H1 (cell line): Measurements from ENCODE around the gene CTNNA3. TPM values are rescaled to one million over a fixed set of nuclear protein-coding genes. Genes with fewer than 3 reads are reported as not detected.

ENCODE experiments used
- CTCF ChIA-PET: fragments of 300-600 bp; sonication (Branson Sonifier 250); formaldehyde crosslinking; loops from one replicate; lab custom pipeline; 2021; ENCODE audit not compliant: partially characterized antibody; lab: Charles Lee
- POLR2A ChIA-PET: fragments of 300-600 bp; sonication (Branson Sonifier 250); formaldehyde crosslinking; loops from one replicate; lab custom pipeline; 2021; ENCODE audit warnings: inconsistent platforms; ENCODE audit not compliant: partially characterized antibody; lab: Charles Lee
- DNase-seq, 2 experiments: peaks; one replicate each; pipeline versions ENCODE4 v3.0.0 to v3.0.0-alpha.2; 2010 to 2022; ENCODE audit warnings: low spot score in 2 of 2, low read depth in 1 of 2, mixed read lengths in 1 of 2
- FAIRE-seq: peaks from 2 replicates; lab custom pipeline; 2011; peaks lifted over from hg19 to GRCh38; lab: Jason Lieb, UNC
- H2AFZ ChIP-seq: 2 replicates; pipeline ENCODE4 v1.8.1; 2012; ENCODE audit warnings: low read length, inconsistent platforms
- H2AK5ac ChIP-seq: 2 replicates; pipeline ENCODE4 v1.6.1; 2013; ENCODE audit warnings: low read depth, low read length
- H2BK120ac ChIP-seq: replicated peaks from 2 replicates; pipeline ENCODE3; 2013; ENCODE audit warnings: low read depth, low read length, inconsistent platforms
- H2BK12ac ChIP-seq: 2 replicates; pipeline ENCODE4 v1.6.1; 2013; ENCODE audit warnings: low read depth, low read length
- H2BK15ac ChIP-seq: 2 replicates; pipeline ENCODE4 v1.6.1; 2013; ENCODE audit warnings: low read length
- H2BK20ac ChIP-seq: 2 replicates; pipeline ENCODE4 v1.6.1; 2013; ENCODE audit warnings: low read length
- H2BK5ac ChIP-seq: 2 replicates; pipeline ENCODE4 v1.6.1; 2013; ENCODE audit warnings: low read depth, low read length
- H3K14ac ChIP-seq: 2 replicates; pipeline ENCODE4 v1.6.1; 2013; ENCODE audit warnings: inconsistent platforms; ENCODE audit not compliant: insufficient read length
- H3K18ac ChIP-seq: 2 replicates; pipeline ENCODE4 v1.6.1; 2013; ENCODE audit warnings: low read length; ENCODE audit errors: extremely low read depth
- H3K23ac ChIP-seq: 2 replicates; pipeline ENCODE4 v1.6.1; 2013; ENCODE audit warnings: inconsistent platforms; ENCODE audit not compliant: insufficient read length
- H3K23me2 ChIP-seq: 2 replicates; pipeline ENCODE4 v1.6.1; 2013; ENCODE audit warnings: low read depth, low read length
- H3K27ac ChIP-seq: 2 replicates; pipeline ENCODE4 v1.6.1; 2011; ENCODE audit warnings: low read depth, low read length, inconsistent platforms
- H3K27me3 ChIP-seq, 4 experiments: replicated peaks in 1 of 4; 1 replicate in 1 of 4; 2 replicates in 3 of 4; pipeline versions ENCODE4 v1.6.1 to v1.8.1; 2011 to 2013; ENCODE audit warnings: low read length in 3 of 4, mild to moderate bottlenecking in 3 of 4, inconsistent platforms in 2 of 4, mixed read lengths in 2 of 4, moderate library complexity in 1 of 4; ENCODE audit not compliant: control insufficient read depth in 3 of 4, insufficient read depth in 3 of 4; ENCODE audit errors: extremely low read depth in 1 of 4
- H3K36me3 ChIP-seq, 4 experiments: 2 replicates each; pipeline versions ENCODE4 v1.6.1 to v1.8.1; 2011 to 2013; ENCODE audit warnings: mild to moderate bottlenecking in 4 of 4, low read length in 3 of 4, moderate library complexity in 2 of 4, control low read depth in 1 of 4, inconsistent platforms in 1 of 4; ENCODE audit not compliant: insufficient read depth in 4 of 4, control insufficient read depth in 2 of 4
- H3K4ac ChIP-seq: replicated peaks from 2 replicates; pipeline ENCODE3; 2013; ENCODE audit warnings: low read length, low read depth, mixed read lengths, inconsistent platforms; ENCODE audit not compliant: insufficient read length
- H3K4me1 ChIP-seq, 4 experiments: replicated peaks in 1 of 4; 1 replicate in 1 of 4; 2 replicates in 3 of 4; pipeline versions ENCODE4 v1.6.1 to v1.8.1; 2011 to 2013; ENCODE audit warnings: low read length in 3 of 4, inconsistent platforms in 2 of 4, mixed read lengths in 1 of 4; ENCODE audit not compliant: insufficient read depth in 4 of 4, control insufficient read depth in 3 of 4
- H3K4me2 ChIP-seq, 2 experiments: 2 replicates each; pipeline versions ENCODE4 v1.6.1 to v1.8.1; 2011 to 2013; ENCODE audit warnings: low read depth in 2 of 2, low read length in 2 of 2, control low read depth in 1 of 2, inconsistent platforms in 1 of 2, mild to moderate bottlenecking in 1 of 2; ENCODE audit not compliant: insufficient read depth in 1 of 2
- H3K4me3 ChIP-seq, 4 experiments: fragments of 200-600, 300-600 bp in 1 of 4; sonication (generic), shearing (Covaris generic), sonication (Bioruptor Twin) in 1 of 4; 2 replicates each; pipeline versions ENCODE4 v1.5.1 to v1.8.1; 2011 to 2016; ENCODE audit warnings: low read length in 4 of 4, low read depth in 3 of 4, control low read depth in 2 of 4, inconsistent platforms in 2 of 4, mild to moderate bottlenecking in 2 of 4, mixed read lengths in 1 of 4, moderate library complexity in 1 of 4; ENCODE audit not compliant: insufficient read depth in 2 of 4; ENCODE audit errors: extremely low read depth in 1 of 4
- H3K56ac ChIP-seq: replicated peaks from 2 replicates; pipeline ENCODE3; 2013; ENCODE audit warnings: low read depth, mild to moderate bottlenecking, mixed read lengths, low read length, inconsistent platforms; ENCODE audit not compliant: insufficient read length
- H3K79me1 ChIP-seq: 2 replicates; pipeline ENCODE4 v1.6.1; 2013; ENCODE audit warnings: low read depth, low read length, control low read depth
- H3K79me2 ChIP-seq, 2 experiments: 2 replicates each; pipeline versions ENCODE4 v1.6.1 to v1.8.1; 2012 to 2013; ENCODE audit warnings: low read length in 2 of 2, mild to moderate bottlenecking in 2 of 2, inconsistent platforms in 1 of 2; ENCODE audit not compliant: insufficient read depth in 2 of 2, control insufficient read depth in 1 of 2
- H3K9ac ChIP-seq, 4 experiments: replicated peaks in 1 of 4; 1 replicate in 1 of 4; 2 replicates in 3 of 4; pipeline versions ENCODE4 v1.6.1 to v1.8.1; 2011 to 2013; ENCODE audit warnings: low read depth in 3 of 4, low read length in 3 of 4, control low read depth in 2 of 4, mild to moderate bottlenecking in 2 of 4, moderate library complexity in 2 of 4, inconsistent platforms in 1 of 4; ENCODE audit errors: extremely low read depth in 1 of 4
- H3K9me3 ChIP-seq, 2 experiments: 2 replicates each; pipeline versions ENCODE4 v1.6.1 to v1.8.1; 2012 to 2013; ENCODE audit warnings: mild to moderate bottlenecking in 2 of 2, moderate library complexity in 2 of 2, control low read depth in 1 of 2, inconsistent platforms in 1 of 2, low read depth in 1 of 2, low read length in 1 of 2, mixed read lengths in 1 of 2; ENCODE audit not compliant: insufficient read depth in 2 of 2
- H4K20me1 ChIP-seq, 2 experiments: replicated peaks in 1 of 2; 2 replicates each; pipeline versions ENCODE3 to v1.8.1; 2011 to 2013; ENCODE audit warnings: inconsistent platforms in 2 of 2, low read length in 2 of 2, mild to moderate bottlenecking in 1 of 2; ENCODE audit not compliant: insufficient read depth in 2 of 2, control insufficient read depth in 1 of 2
- H4K5ac ChIP-seq: 2 replicates; pipeline ENCODE4 v1.6.1; 2013; ENCODE audit warnings: low read length, low read depth, mixed read lengths, inconsistent platforms; ENCODE audit not compliant: insufficient read length
- H4K8ac ChIP-seq: 2 replicates; pipeline ENCODE4 v1.8.0; 2013; ENCODE audit warnings: mild to moderate bottlenecking, moderate library complexity, low read length, inconsistent platforms; ENCODE audit not compliant: insufficient read depth; ENCODE audit errors: extremely low read depth
- H4K91ac ChIP-seq: replicated peaks from 2 replicates; pipeline ENCODE3; 2013; ENCODE audit warnings: low read length, mixed read lengths, inconsistent platforms; ENCODE audit not compliant: insufficient read length
- ASH2L ChIP-seq: fragments of 200-600, 300-600 bp; sonication (generic); IDR thresholded peaks from one replicate; pipeline ENCODE4 v1.7.1; 2017; ENCODE audit warnings: low read length
- BCL11A ChIP-seq, 2 experiments: IDR thresholded peaks; one replicate each; pipeline ENCODE4 v1.6.1; 2011; ENCODE audit warnings: low read depth in 2 of 2, low read length in 2 of 2, mild to moderate bottlenecking in 2 of 2
- CEBPB ChIP-seq: IDR thresholded peaks from 2 replicates; pipeline ENCODE4 v1.6.1; 2012; ENCODE audit warnings: low read depth, low read length
- EGR1 ChIP-seq: IDR thresholded peaks from 2 replicates; pipeline ENCODE4 v1.6.1; 2011; ENCODE audit warnings: low read depth, low read length, borderline replicate concordance
- HDAC2 ChIP-seq, 2 experiments: fragments of 300-600 bp in 1 of 2; sonication (generic) in 1 of 2; IDR thresholded peaks; 2 replicates each; pipeline ENCODE4 v1.6.1; 2011 to 2012; ENCODE audit warnings: low read depth in 2 of 2, low read length in 2 of 2, mild to moderate bottlenecking in 2 of 2, moderate library complexity in 2 of 2, borderline replicate concordance in 1 of 2, inconsistent platforms in 1 of 2
- JUN ChIP-seq: IDR thresholded peaks from 2 replicates; pipeline ENCODE4 v1.6.1; 2011; ENCODE audit warnings: low read depth, mild to moderate bottlenecking, improper control_type of control experiment, low read length
- JUND ChIP-seq: IDR thresholded peaks from 2 replicates; pipeline ENCODE4 v1.6.1; 2011; ENCODE audit warnings: mild to moderate bottlenecking, improper control_type of control experiment, low read length
- KDM4A ChIP-seq: IDR thresholded peaks from one replicate; pipeline ENCODE4 v1.7.1; 2012; ENCODE audit warnings: low read depth, mild to moderate bottlenecking, moderate library complexity, low read length, inconsistent platforms; ENCODE audit not compliant: severe bottlenecking
- PHF8 ChIP-seq: fragments of 200-600 bp; sonication (generic); conservative IDR thresholded peaks from 2 replicates; pipeline ENCODE4 v1.7.1; 2012; ENCODE audit warnings: low read depth, mild to moderate bottlenecking, inconsistent platforms, low read length, moderate library complexity
- POLR2AphosphoS5 ChIP-seq: IDR thresholded peaks from 2 replicates; pipeline ENCODE4 v1.6.1; 2011; ENCODE audit warnings: low read depth, low read length
- POU5F1 ChIP-seq: IDR thresholded peaks from 2 replicates; pipeline ENCODE4 v1.6.1; 2011; ENCODE audit warnings: low read depth, mild to moderate bottlenecking, low read length, moderate library complexity
- TAF7 ChIP-seq: optimal IDR thresholded peaks from 2 replicates; pipeline ENCODE3; 2011; ENCODE audit warnings: low read depth, mild to moderate bottlenecking, inconsistent platforms, low read length, moderate library complexity, borderline replicate concordance
- WGBS, 2 experiments: shearing (Covaris generic) in 1 of 2; methylation state at CpG; one replicate each; pipeline versions ENCODE4 v1.1.6 to v1.1.7; 2013 to 2015; ENCODE audit warnings: low lambda C conversion rate in 2 of 2, mixed read lengths in 2 of 2, inconsistent platforms in 1 of 2, low coverage in 1 of 2, missing lambda C conversion rate in 1 of 2; ENCODE audit not compliant: insufficient replicate concordance in 2 of 2, insufficient coverage in 1 of 2, insufficient read length in 1 of 2; ENCODE audit errors: extremely low coverage in 1 of 2, missing lambda C conversion rate in 1 of 2; 5-methylcytosine and 5-hydroxymethylcytosine counted together
- polyA plus RNA-seq, 7 experiments: library from polyadenylated mRNA; depleted of rRNA in 3 of 7; stranded (reverse) in 5 of 7; unstranded in 2 of 7; fragments of >200 nt in 5 of 7; fragments of 200-250 nt in 2 of 7; gene quantifications; 1 replicate in 5 of 7; 2 replicates in 1 of 7; 4 replicates in 1 of 7; pipeline versions ENCODE4 v1.2.1 to v1.2.3, GENCODE V29; 2011 to 2013; ENCODE audit warnings: missing spikeins in 2 of 7, mixed read lengths in 2 of 7
- total RNA-seq: library from RNA; stranded (reverse); fragmentation: NEBNext Ultra II Directional; extraction: Animal tissue kit (Norgen Biotek cat#: 25700); gene quantifications from 2 replicates; pipeline ENCODE4 v1.2.1, GENCODE V29; 2021
- TF ChIP-seq, protein P1 (sequence below), 3 experiments: IDR thresholded peaks; 1 replicate in 2 of 3; 2 replicates in 1 of 3; pipeline versions ENCODE4 v1.5.1 to v1.6.1; 2011; ENCODE audit warnings: low read length in 3 of 3, mild to moderate bottlenecking in 3 of 3, inconsistent platforms in 2 of 3, low read depth in 1 of 3, moderate library complexity in 1 of 3; ENCODE audit not compliant: insufficient read depth in 1 of 3; ENCODE audit errors: control extremely low read depth in 1 of 3

CTNNA3 gene
- total and polyA plus RNA-seq, 2 of the 8 experiments (the other 6 are each of a cell fraction or from before 2014, with no cell fraction given) = 1.3 to 1.5 TPM

DNA sequence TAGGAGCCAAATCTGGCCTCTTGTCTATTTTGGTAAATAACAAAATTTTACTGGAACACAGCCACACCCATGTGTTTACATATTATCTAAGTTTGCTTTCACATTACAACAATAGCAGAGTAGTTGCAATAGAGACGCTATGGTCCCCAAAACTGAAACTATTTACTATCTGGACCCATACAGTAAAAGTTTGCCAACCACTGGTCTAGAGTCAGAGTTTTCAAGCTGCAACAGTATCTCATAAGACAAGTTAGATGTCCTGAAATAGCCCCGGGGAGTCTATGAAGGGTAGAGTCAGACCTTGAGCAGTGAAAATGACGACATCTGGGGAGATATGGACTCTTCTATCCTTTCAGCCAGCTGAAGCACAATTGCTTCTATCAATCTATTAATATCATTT, 74.2 kb downstream of the CTNNA3 start:
- no peaks in the 10 kb centered on the region for H3K23me2 ChIP-seq
- H2BK5ac ChIP-seq = no peak overlapping the region
- H3K23ac ChIP-seq = no peak overlapping the region
- no peak overlapping the region for H3K4ac ChIP-seq
- H2AFZ ChIP-seq = no peak overlapping the region
- no peaks in the 10 kb centered on the region for H3K36me3 ChIP-seq
- H2BK120ac ChIP-seq = no peak overlapping the region
- H3K79me1 ChIP-seq = no peaks in the 10 kb centered on the region
- POLR2A ChIA-PET = no interaction called here
- 92% methylated on average over 3 of the region's 3 CpGs; no CpG with 5 or more reads in 1 of the 2 experiments for WGBS, 2 experiments
- H3K79me2 ChIP-seq = no peaks in the 10 kb centered on the region
- H3K4me3 ChIP-seq = no peak overlapping the region
- H4K8ac ChIP-seq = no peak overlapping the region
- CTCF ChIA-PET = no interaction called here
- no peak for DNase-seq
- no peak overlapping the region for H3K27ac ChIP-seq
- H2AK5ac ChIP-seq = no peak overlapping the region
- no peak overlapping the region for H3K18ac ChIP-seq
- no peak overlapping the region for H2BK20ac ChIP-seq
- H2BK12ac ChIP-seq = no peak overlapping the region
- H3K9me3 ChIP-seq = no peaks in the 10 kb centered on the region
- H4K20me1 ChIP-seq = no peaks in the 10 kb centered on the region
- no peak overlapping the region for H3K9ac ChIP-seq
- no peak overlapping the region for H4K5ac ChIP-seq
- FAIRE-seq = no peak
- H3K27me3 ChIP-seq = no peaks in the 10 kb centered on the region
- no peak overlapping the region for H4K91ac ChIP-seq
- H3K14ac ChIP-seq = no peak overlapping the region
- H3K4me2 ChIP-seq = no peak overlapping the region
- no peak overlapping the region for H3K56ac ChIP-seq
- H2BK15ac ChIP-seq = no peak overlapping the region
- no peaks in the 10 kb centered on the region for H3K4me1 ChIP-seq
- TF ChIP-seq ASH2L = no peak
- no peak for TF ChIP-seq PHF8
- no peak for TF ChIP-seq POLR2AphosphoS5
- TF ChIP-seq EGR1 = no peak
- TF ChIP-seq HDAC2 (IDR thresholded peaks at IDR 0.05; ENCODE audit: borderline replicate concordance in 1 of 2, low read depth in 2 of 2, low read length in 2 of 2) = no peak
- TF ChIP-seq BCL11A (IDR thresholded peaks at IDR 0.05; ENCODE audit: low read depth in 2 of 2, low read length in 2 of 2) = no peak
- TF ChIP-seq TAF7 = no peak
- TF ChIP-seq, protein P1, sequence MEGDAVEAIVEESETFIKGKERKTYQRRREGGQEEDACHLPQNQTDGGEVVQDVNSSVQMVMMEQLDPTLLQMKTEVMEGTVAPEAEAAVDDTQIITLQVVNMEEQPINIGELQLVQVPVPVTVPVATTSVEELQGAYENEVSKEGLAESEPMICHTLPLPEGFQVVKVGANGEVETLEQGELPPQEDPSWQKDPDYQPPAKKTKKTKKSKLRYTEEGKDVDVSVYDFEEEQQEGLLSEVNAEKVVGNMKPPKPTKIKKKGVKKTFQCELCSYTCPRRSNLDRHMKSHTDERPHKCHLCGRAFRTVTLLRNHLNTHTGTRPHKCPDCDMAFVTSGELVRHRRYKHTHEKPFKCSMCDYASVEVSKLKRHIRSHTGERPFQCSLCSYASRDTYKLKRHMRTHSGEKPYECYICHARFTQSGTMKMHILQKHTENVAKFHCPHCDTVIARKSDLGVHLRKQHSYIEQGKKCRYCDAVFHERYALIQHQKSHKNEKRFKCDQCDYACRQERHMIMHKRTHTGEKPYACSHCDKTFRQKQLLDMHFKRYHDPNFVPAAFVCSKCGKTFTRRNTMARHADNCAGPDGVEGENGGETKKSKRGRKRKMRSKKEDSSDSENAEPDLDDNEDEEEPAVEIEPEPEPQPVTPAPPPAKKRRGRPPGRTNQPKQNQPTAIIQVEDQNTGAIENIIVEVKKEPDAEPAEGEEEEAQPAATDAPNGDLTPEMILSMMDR (IDR thresholded peaks at IDR 0.05; ENCODE audit: control extremely low read depth in 1 of 3, insufficient read depth in 1 of 3, low read depth in 1 of 3, low read length in 3 of 3) = no peak
- no peak for TF ChIP-seq POU5F1
- no peak for TF ChIP-seq JUND
- TF ChIP-seq JUN = no peak
- TF ChIP-seq KDM4A = no peak
- no peak for TF ChIP-seq CEBPB
